ENCODE measurements around the gene EZR.
A peak's percentile ranks its signal among the peaks of the same experiment; 100 is the strongest.

Gene EZR

DNA sequence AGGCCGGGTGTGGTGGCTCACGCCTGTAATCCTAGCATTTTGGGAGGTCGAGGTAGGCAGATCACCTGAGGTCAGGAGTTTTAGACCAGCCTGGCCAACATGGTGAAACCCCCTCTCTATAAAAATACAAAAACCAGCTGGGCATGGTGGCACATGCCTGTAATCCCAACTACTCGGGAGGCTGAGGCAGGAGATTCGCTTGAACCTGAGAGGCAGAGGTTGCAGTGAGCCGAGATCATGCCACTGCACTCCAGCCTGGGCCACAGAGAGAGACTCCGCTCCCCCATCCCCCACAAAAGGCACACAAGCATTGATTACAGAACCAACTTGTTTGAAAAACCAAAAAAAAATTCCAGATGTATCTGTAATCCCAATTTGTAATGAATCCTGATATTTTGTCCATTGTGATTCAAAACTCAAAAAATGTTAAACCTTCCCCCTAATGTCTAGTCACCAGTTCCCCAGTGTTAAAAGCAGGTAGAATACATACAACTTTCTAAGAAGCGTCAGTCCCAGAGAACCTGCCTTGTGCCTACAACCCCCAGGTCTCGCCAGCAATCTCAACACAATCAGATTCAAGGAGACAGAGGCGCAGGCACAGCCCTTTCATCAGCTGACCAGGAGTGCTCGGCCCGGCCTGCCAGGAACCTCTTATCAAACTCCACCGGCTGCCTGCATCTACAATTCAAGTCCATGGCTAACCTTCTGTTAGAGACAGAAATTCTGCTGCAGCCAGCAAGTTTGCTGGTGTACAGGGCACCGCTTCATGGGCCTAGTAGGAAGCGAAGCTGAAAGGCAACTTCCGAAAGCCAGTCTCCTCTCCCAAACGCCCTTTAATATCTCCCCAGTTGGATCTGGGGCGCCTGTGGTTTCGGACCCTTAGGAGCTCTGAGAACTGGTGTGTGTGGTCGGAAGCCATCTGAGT is 2.1 kb downstream of the EZR start:
- DNase-seq: no peak

- DNase-seq: peak; percentile 38
Measured at GRCh38 chr6:158816329-158816728, 2.8 kb downstream of the EZR start.

DNA sequence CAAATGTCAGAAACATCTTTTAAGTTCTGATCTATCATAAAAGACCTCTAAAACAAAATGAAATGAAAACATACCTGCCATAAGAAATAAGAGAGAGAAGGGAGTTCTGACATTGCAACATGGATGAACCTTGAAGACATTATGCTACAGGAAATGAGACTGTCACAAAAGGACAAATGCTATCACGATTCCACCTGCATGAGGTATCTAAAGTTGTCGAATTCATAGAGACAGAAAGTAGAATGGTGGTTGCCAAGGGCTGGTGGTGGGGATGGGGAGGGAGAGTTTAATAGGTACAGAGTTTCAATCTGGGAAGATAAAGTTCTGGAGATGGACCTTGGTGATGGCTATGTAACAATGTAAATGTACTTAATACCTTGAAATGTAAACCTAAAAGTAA is 3.3 kb downstream of the EZR start:
- no peak for DNase-seq

- no peak for DNase-seq
Measured at GRCh38 chr6:158815379-158815724, 3.8 kb downstream of the EZR start.

DNA sequence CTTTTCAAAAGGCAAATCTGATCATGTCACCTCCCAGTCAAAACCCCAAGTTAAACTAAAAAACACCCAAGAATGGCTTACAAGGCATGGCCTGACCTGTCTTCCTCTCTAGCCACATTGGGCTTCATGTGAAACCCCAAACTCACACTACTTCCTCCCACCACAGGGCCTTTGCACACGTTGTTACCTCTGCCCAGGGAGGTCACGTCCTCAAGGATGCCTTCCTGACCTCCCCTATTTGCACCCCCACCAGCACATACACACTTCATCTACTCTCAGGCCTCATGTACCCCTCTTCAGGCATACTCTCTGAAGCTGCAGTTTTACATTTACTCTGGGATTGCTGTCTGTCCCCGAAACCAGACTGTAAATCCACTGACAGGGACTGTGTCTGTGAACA is 6.1 kb downstream of the EZR start:
- no peak for DNase-seq

DNA sequence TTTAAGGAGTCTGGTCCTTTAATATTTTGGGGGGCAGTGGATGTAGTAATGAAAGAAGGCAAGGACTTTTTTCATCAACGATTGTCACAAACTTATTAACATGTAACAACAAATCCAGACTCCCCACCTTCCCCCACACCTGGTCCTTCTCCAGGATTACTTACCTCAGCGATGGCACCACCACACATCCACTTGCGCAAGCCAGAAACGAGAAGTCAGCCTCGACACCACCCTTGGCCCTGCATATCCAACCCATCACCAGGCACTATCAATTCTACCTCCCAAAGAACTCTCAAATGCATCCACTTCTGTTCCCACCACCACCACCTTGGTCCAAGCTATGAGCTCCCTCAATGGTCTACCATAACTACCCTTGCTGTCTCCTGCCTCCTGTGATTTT is 6.6 kb downstream of the EZR start:
- DNase-seq: no peak

DNA sequence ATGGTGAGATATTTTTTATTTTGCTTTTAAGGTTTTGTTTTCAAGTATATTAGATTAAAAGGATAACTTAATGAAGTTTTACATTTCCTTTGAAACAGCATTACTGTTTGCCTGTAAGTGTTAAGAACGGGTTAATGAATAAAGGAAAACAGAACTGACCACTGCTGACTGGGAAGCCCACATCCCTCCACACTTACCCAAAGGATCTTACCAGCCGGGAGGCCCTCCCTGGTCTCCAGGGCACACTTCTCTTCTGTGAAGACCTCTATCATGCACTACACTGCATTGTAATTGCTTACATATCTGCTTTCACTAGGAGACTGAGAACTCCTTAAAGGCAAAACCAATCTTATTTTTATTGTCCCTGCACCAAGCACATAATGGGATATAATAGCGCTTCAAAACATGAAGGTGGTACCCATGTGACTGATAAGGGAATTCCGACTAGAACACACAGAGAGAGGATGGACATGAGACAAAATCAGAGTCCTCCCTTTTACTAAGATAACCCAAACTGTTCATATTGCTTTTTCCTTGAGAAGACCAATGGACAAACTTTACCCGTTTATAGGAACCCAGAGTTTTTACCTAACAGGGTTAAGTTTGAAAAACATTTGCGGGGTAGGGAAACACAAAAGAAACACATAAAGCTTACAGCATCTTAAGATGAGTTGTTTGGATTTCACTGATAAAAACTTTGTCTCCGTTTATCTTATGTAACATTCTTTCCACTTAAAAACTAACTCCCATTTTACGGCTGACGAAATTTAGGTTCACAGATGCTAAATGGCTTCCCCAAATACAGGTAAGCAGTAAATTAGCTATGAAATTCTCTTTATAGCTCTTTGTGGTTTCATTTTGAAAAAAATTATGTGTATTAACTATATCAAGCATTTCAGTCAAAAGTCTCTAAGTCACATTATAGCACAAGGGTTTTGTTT is 8.7 kb downstream of the EZR start:
- no peak for DNase-seq

DNA sequence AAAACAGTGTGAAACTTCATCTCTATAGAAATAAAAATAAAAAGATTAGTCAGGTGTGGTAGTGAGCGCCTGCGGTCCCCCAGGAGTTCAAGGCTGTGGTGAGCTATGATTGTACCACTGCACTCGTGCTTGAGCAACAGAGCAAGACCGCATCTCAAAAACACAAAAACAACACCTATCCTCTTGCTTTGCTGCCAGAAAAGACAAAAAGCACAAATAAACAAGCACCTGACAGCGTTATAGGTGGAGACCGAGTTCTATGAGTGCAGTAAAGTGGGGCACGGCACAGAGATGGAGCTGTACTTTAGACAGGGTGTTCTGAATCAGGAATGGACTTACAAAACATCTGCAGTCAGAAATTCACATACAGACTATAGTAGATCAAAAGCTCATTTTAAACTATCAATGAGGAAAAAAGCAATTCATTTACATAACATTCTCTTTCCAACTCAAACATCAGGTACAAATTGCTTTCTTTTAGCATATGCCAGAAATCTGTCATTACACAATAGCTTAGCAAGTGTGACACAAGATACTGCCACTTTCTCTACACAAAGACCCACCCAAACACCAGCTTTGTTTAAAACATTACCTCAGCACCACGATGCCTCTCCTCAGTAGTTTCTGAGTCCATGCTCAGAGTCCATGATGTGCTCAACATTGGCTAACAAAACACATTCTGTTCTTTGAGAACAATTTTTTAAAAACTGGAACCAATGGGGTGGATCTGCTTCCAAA is 10.1 kb downstream of the EZR start:
- no peak for DNase-seq

DNA sequence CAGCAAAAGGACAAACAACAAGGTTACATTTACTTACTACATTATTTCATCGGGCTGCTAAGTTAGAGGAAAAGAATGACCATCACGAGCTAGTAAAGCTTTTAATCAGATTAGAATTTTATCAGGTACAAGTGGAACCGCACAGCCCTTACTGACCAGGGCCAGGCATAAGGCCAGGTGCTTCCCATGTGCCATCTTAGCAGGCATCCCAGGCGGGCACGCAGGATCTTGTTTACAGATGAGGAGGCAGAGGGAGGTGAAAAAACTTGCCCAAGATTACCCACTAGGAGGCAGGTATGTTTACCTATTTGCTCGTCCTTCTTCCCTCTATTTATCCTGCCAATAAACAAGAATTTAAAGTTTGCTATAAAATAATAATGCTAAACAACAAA is 10.7 kb downstream of the EZR start:
- no peak for DNase-seq

DNA sequence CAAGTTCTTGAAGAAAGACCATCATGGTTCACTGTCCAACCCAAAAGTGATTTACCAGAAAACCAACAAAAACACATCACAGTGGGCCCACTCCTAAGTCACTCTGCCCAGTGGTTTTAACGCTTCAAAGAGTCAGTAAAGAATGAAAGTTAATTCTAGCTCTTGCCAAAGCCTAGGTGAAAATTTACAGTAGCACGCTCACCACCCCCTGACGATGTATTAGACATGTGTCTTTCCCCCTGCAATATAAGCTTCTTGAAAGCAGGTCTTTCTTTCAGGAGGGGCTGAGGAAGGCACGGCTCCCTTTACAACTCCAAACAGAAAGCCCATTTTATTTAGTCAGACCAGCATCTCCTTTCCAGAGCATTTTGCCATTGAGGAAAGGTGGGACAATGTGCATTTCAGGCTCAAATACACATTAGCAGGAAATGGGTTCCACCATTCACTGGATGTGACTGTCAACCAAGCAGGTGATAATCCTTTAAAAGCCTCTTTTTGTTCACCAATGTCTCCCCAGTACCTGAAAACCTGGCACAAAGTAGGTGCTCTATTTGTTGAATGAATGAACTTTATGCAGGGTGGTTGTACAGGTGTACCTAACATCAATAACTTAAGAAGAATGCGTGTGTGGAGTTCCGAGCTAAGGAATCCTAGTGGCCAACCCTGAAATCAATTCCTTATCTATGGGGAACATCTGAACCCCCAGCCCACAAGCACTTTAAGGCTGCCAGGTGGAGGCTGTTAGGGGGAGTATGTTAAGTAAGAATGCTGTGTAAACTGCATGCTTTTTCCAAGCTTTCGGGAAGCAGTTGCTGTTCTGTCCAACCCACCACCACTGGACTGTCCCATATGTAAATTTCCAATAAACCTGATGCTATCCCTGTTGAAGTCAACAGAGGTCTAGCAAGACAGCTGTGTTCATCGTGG is 11.4 kb downstream of the EZR start:
- DNase-seq: no peak

- no peak for DNase-seq
Measured at GRCh38 chr6:158805698-158806377, 13.3 kb downstream of the EZR start.

- DNase-seq: no peak
Measured at GRCh38 chr6:158804207-158804606, 15.0 kb downstream of the EZR start.

GRCh38 chr6:158803733-158804143 is 15.4 kb downstream of the EZR start:
- DNase-seq: no peak

DNA sequence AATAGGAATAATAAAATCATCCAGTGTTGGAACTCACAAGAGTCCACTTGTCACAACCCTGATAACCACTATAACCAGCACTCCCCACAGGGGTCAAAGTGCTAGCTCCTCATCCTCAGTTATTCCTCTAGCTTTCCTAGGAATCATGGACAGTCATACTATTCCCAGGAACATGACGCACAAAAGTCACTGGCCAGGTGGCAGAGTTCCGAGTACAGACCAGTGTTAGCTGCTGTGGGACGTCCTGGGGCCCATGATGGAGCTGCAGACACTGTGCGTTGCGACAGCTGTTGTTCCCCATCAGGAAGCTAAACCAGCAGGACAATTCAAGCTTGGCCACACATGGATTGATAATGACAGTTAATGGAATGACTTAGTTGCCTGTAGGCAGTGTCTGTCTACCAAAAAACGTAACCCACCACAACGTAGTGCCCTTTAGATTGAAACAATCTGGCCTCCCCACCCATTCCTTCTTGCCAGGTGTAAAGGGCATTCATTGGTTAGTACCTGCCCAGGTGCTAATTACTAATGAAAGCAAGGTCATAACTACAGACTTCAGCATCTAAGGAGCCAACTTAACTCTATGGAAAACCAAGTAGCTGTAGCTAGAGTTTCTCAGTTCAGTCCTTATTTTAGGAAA is 17.4 kb downstream of the EZR start:
- DNase-seq: no peak

GRCh38 chr6:158799051-158799792 is 19.9 kb downstream of the EZR start:
- no peak for DNase-seq

DNA sequence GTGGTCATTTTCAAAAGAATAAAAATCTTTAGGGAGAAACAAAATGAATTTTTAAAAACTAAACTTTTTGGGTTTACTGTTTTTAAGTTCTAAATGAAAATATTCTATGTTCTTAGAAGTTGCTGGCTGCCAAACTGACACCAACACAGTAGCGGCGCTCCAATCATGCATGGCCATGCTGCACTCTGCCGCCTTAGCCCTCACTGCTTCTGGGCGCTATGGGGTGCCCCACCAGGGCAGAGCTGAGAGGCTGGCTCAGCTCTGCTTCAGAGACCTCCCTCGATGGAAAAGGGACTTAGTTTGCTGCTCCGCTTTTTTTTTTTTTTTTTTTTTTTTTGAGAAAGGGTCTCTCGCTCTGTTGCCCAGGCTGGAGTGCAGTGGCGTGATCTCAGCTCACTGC is 20.9 kb downstream of the EZR start:
- DNase-seq: no peak

DNA sequence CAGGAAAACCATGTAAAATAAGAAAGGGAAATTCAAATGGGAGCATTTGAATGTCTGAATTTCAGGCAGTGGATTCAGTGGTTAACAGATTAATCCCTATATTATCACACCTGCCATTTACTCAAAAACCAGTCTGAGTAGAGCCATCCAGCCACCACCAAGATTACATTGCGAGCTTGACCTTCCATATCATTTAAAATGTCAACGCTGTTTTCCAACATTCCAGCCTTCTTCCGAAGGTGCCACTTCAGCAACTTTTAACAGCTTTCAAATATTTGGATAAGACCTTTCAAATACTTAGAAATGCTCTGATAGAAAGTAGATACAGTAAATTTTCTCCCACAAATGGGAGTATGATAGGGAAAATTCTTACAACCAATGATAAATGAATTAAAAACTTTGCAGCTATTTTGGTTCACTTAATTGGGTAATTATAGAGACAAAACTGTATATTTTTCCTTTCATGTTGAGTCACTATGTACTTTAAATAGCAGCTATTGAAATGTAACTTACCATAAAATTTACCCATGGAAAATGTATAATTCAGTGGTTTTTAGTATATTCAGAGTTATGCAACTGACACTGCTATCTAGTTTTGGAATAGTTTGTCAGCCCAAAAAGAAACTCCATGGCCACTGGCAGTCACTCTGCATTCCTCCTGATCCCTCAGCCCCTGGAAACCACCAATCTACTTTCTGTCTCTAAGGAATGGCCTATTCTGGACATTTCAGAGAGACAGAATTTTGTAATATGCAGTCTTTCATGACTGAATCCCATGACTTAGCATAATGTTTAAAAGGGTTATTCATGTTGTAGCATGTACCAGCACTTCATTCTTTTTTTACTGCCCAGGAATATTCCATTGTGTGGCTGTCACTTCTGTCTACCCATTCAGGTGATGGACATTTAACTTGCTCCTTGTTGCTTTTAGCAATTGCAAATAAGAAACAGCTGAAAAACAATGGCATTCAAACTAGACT is 21.5 kb downstream of the EZR start:
- DNase-seq: no peak

DNA sequence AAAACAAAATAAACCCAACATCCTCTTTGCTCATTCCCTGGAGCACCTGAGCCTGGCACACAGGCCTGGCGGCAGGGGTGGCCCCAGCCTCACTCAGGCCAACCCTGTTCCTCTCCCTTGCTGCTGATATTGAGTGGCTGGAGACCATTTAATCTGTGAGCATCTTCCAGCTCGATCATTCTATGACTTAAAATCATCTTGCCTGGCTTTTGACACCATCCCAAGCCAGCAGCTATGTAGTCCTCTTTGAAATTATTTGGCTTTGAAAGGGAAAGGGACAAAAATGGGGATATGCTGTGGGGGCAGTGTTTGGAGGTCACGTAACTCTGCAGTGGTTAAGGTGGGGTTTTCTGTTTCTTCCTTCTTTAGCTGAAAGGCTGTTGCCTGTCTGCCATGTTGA is 22.8 kb downstream of the EZR start:
- no peak for DNase-seq

DNA sequence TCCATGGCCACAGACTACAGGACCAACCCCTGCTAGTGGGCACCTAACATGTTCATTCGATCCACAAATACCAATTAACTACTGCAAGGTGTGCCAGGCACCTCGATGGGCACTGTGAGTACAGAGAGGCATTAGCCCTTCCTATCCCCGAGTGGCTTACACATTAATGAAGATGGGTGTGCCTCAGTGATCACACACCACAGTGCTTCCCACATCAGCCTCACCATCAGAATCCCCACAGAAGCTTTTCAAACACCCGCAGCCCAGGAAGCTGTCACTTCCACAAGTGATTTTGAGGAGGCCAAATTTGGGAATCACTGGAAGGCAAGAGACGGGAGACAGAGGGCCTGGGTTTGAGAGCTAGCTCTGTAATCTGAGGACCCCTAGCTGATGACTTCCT is 23.7 kb downstream of the EZR start:
- DNase-seq: no peak
